Suppressor macrophage treated with lipopolysaccharide for 4 hours (primary cell): ENCODE results near the gene PSMD8.
A peak's percentile ranks its signal among the peaks of the same experiment; 100 is the strongest.

Experiments used
- DNase-seq: peaks from one replicate; pipeline ENCODE4 v3.0.0-alpha.2; 2020

The PSMD8 gene

DNA sequence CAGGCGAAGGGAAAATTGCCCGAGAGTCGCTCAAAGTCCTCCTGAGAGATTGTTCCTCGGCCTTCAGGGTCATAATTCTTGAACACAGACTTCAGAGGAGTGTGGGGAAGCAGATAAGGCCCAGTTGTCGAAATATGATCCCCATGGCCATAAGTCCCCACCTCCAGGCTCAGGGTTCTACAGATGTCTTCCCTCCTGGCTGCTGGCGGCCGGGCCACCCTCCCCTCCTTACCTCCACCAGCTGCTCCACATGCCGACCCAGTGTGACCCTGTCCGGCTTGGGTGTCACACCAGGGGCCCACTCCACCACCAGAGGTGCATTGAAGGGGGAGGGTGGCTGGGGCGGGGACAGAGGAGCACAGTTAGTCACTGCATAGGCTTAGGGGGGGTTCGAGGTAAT is 38.6 kb downstream of the PSMD8 start:
- DNase-seq, result no peak

DNA sequence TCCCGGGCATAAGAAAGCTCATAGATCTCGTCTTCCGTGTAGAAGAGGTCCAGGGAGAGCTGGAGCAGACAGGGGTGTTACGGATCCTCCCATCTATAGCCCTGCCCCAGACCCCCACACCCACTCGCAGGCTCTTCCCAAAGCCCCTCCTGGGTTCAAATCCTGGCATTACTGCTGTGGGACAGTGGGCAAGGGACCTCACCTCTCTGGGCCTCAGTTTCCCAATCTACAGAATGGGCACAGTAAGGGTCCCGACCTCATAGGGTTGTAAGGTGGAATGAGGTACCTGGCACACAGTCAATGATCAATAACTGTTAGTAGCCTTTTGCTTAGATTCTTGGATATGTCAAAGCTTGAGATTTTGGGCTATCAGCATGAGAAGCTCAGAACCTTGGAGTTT is 39.0 kb downstream of the PSMD8 start:
- DNase-seq, result no peak

DNA sequence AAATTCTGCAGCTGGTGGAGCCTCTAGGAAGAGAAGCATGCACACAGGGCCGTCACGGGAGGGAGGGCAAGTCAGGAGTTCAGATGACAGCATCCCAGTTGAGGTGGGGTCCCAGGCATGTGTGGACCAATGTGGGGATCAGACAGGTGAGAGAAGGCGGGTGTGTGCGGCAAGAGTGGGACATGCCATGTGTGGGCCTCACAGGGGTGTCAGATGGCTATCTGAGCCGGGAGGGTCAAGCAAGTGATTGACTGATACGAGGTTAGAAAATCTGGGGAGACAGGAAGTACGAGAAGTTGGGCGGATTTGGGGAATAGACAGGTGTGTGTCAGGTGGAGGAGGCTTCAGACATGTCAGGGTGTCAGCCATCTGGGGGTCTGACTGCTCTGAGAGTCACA is 42.8 kb downstream of the PSMD8 start:
- DNase-seq, result no peak

DNA sequence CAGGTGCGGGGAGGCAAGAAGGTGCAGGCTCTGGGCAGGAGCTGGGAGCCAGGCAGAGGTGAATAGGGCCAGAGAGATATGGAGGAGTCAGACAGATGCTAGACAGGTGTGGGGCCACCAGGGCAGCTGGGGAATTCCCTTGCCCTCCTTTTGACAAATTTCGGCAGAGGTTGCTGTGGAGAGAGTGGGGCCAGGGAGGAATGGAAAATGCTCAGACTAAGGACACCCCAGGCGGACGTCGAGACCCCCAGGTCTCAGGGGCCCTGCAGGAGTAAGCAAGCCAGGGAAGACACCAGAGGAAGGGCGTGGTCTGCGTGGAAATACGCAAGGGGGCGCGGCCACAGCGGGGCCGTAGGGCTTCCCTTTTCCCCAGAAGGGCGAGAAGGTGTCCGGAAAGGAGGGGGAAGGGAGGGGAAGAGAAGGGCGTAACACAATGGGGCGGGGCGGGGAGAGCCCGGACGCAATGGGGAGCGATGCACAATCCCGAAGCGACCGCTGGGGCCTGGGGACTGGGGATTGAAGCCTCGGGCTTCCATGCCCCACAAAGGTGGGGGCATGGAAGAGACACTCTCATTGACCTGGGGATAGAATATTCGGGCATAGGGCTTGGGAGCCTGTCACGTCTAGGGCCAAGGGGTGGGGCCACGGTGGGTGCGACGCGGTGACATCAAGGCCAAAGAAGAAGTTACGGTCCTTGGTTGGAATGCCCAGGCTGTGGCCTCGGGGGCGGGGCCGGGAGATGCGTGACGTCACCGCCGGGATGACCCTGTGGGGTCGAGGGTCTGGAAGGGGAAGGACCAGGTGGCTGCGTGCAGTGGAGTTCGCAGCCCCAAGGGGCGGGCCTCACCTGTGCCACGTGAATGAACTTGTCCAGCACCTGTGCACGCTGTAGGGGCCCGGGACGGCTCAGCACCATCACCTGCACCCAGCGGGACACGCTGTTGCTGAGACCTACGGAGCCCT is 43.5 kb downstream of the PSMD8 start:
- DNase-seq, result peak; percentile 88

DNA sequence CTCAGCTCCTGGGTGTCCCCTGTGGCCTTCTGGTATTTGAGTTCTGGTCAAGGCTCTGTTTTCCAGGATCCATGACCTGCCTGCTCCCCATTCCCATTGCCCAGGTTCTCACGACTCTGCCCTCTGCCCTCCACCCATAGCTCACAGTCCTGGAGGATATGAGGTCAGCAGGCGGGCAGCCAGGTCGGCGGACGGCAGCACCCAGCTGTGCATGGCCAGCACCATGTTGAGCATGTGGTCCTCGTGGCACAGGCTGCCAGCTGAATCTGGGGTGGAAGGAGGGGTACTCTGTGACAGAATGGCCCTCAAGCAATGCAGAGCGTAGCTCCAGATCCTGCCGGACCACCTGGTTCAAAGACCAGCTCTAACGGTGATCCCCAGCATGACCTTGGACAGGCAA is 46.6 kb downstream of the PSMD8 start:
- no peak for DNase-seq

DNA sequence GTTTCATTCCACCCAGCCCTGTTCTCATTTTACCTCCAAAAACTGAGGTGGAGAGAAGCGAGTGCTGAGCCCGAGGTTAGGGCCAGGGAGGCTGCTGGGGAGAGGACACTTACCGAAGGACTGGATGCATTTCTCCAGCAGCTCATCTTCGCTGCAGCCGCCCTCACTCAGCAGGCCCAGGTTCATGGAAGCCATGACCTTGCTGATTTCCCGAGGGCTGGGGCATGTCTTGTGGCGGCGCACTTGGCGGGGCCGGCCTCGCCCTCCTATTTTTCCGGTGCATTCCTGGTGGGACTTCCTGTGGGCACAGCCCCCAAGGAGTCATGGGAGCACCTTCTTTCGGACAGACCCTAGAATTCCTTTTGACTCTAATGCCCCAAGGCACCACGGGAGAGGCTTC is 47.5 kb downstream of the PSMD8 start:
- no peak for DNase-seq

DNA sequence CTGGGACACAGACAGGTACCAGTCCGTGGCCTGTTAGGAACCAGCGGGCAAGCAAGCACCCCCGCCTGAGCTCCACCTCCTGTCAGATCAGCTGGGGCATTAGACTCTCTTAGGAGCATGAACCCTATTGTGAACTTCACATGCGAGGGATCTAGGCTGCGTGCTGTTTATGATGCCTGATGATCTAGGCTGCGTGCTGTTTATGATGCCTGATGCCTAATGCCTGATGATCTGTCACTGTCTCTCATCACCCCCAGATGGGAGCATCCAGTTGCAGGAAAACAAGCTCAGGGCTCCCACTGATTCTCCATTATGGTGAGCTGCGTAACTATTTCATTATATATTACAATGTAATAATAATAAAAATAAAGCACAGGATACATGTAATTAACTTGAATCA is 48.1 kb downstream of the PSMD8 start:
- DNase-seq, result no peak

DNA sequence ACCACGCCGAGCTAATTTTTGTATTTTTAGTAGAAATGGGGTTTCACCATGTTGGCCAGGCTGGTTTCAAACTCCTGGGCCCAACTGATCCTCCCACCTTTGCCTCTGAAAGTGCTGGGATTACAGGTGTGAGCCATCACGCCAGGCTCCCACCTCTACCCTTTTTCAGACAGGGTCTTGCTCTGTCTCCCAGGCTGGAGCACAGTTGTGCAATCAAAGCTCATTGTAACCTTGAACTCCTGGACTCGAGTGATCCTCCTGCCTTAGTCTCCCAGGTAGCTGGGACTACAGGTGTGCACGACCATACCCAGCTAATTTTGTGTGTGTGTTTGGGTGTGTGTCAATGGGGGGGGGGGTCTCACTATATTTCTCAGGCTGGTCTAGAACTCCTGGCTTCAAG is 49.9 kb downstream of the PSMD8 start:
- no peak for DNase-seq

DNA sequence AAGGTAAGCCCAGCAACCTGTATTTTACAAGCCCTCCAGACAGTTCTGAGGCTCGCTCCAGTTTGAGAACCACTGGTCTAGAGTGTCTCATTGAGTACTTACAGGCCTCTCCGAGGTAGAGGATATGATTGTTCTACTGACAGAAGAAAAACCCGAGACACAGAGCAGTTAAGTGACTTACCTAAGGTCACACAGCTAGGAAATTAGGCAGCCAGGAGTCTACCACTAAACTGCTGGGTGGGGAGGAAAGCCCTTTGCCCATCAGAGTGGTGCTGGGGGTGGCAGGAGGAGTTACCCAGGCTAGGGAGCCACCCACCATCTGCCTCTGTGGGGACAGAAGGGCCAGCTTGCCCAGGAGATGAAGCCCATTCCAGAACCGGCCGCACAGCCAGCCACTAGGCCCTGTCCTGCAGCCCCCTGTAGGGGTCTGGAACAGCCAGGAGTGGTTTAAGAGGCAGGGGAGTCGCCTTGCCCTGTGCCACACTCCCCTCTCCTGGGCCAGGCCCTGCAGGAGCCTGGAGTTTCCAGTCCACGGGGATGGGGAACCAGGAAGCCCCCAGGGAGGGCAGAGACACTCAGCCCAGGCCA is 50.9 kb downstream of the PSMD8 start:
- DNase-seq, result peak; percentile 4

DNA sequence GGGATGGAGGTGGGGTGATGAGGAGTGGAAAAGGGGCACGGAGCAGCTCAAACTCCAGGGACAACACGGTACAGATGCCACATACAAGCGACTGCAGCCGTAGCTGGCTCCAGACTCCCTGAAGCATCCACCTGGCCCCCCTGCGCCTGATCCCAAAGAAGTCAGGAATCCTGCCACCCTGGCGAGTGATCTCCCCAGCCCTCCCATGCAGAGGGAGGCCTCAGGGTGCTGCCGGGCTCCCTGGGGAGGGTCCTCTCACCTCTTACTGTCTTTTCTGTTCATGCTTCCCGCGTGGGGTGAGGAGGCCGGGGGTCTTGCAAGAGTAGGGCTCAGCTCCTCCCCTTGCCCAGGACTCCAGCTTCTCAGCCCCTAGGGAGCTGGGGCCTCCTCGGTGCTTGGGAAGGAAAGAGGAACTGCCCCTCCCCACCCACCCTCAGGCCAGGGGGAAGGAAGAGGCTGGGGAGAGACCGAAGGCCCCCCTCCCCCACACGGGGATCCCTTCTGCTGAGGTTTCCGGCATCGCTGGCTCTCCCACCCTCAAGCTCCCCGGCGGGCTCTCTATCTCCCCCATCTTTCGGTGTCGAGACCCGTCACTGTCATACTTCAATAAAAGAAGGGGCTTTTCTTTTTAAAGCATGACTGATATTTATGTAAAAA is 51.6 kb downstream of the PSMD8 start, which contains the start of gene RASGRP4:
RASGRP4 (minus strand) TSS at position 410 of the 657 bp plus-strand sequence; CDS start at position 282, 128 bp downstream.
- DNase-seq, result peak; percentile 60

DNA sequence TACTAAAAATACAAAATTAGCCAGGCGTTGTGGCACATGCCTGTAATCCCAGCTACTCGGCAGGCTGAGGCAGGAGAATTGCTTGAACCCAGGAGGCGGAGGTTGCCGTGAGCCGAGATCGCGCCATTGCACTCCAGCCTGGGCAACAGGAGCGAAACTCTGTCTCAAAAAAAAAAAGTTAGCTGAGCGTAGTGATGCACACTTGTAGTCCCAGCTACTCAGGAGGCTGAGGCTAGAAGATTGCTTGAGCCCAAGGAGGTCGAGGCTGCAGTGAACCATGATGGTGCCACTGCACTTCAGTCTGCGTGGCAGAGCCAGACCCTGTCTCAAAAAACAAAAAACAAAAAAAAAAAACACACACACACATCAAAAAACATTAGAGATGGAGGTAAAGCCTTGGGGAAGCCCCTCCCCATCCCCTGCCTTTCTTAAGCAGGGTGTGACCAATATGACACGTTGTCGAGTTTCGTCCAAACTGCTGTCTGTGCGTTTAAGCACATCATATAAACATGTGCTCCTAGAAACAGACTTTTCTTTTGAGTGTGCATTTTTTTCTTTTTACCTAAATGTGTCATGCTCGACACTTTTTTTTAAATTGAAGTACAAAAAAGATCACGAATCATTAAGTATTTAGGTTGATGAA is 52.8 kb downstream of the PSMD8 start:
- peak; percentile 14 for DNase-seq

DNA sequence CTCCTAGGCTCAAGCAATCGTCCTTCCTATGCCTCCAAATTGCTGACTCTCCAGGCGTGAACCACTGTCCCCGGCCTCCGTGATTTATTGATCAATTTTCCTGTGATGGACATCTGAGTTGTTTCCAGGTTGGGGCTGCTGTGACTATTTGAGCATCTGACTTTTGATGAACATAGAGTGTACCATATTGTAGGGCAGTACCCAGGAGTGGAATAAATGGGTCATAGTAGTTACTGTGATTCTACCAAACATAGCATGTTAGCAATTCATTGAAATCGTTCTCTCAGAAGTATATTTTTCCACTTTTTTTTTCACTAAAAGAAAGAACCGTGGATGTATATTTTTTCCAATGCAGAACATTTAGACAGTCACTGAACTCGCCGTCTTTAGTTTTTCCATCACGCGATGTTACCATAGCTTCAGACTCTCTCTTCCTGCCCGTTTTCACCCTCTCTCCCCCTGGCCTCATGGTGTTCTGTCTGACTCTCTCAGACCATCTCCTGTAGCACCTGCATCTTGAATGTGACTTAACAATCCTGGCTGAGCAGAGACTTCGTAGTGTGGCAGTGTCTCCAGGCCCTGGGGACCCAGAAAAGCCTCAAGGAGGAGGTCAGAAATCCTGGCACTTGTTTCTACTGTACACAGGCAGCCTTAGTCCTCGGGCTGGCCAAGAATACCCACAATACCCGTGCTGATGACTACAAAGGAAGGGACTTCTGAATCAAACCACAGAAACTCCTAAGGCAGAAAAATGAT is 54.9 kb downstream of the PSMD8 start:
- no peak for DNase-seq

DNA sequence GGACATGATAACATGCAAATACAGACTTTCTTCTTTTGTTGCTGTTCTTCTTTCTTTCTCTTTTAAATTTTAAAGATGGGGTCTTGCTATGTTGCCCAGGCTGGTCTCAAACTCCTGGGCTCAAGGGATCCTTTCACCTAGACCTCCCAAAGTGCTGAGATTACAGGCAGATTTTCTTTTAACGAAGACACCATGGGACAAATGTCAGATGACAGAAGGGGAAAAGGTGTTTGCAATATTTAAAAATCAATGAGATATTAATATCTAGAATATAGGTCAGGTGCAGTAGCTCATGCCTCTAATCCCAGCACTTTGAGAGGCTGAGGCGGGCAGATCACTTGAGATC is 55.4 kb downstream of the PSMD8 start:
- no peak for DNase-seq

DNA sequence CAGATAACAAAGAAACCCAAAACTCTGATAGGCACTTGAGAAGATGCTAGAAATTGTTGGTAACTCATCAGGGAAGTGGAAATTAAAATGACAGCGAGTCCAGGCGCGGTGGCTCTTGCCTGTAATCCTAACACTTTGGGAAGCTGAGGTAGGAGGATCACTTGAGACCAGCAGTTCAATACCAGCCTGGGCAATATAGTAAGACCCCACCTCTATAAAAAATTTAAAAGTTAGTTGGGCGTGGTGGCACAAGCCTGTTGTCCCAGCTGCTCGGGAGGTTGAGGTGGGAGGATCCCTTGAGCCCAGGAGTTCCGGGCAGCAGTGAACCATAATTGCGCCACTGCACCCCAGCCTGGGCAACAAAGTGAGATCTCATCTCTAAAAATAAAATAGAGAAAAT is 56.6 kb downstream of the PSMD8 start:
- DNase-seq, result no peak

DNA sequence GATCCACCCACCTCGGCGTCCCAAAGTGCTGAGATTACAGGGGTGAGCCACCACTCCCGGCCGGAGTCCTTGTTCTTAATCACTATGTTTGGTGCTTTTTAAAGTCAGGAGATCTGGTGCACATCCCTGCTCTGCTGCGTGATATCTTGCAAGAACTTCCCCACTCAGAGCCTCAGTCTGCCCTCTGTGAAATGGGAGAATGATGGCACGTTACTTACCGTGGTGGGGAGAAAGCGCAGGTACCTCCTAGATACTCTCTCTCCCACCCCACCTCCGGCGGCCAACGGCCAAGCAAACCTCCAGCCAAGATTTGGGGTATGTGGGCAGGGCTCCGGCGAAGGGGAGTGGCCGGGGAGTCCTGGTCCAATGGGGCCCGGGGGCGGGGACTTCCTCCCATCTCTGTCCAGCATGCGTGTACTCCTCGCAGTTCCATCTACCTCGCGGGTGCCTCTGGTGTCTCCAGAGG is 58.9 kb downstream of the PSMD8 start, which contains the start of gene RYR1:
RYR1 (plus strand) TSS at position 424 of the 466 bp plus-strand sequence. CDS start 139 bp downstream, outside the sequence.
- DNase-seq, result peak; percentile 37
